GM18505 (cell line): ENCODE measurements around the gene SCAANT1.

Experiments used
- ATAC-seq: cut with Tn5 transposase; IDR thresholded peaks from one replicate; pipeline ENCODE4 v1.9.1; 2021; ENCODE audit not compliant: unreplicated experiment
- POLR2A ChIP-seq: IDR thresholded peaks from 4 replicates; pipeline ENCODE4 v1.6.1; 2011; ENCODE audit warnings: borderline replicate concordance; ENCODE audit not compliant: insufficient read depth, insufficient read length; ENCODE audit errors: extremely low read depth

Gene SCAANT1

GRCh38 chr3:63875510-63875909 lies 36.7 kb downstream of the SCAANT1 start:
- ATAC-seq: no peak
- no peak for TF ChIP-seq POLR2A

DNA sequence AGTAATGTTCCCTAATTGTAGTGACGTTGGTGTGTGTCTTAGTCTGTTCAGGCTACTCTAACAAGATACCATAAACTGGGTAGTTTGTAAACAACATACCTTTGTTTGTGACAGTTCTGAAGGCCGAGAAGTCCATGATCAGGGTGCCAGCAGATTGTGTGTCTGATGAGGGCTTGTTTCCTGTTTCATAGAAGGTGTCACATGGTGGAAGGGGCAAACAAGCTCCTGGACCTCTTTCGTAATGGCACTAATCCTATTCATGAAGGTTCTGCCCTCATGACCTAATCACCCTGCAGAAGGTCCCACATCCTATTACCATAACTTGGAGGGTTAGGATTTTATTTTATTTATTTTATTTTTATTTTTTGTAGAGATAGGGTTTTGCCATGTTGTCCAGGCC lies 37.4 kb downstream of the SCAANT1 start:
- TF ChIP-seq POLR2A: no peak
- ATAC-seq: no peak

- TF ChIP-seq POLR2A: no peak
- ATAC-seq: no peak
Observed at GRCh38 chr3:63872135-63872924, 39.9 kb downstream of the SCAANT1 start.

DNA sequence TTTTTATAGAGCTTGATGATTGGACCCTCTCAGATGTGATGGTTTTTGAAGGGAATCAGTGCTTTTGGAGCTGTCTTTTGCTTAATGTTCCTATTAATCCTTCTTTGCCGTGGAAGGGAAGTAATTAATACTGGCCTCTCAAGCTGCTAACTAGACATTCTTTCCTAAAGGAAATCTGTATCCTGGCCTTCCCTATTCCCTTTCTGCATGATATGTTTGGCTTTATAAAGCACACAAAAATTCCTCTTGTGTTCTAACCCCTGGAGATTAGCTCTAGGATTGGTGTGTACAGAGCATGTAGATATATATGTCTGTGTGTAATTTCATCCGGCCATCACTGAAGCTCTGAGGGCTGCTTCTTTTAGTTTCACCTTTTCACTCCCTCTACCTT lies 41.6 kb downstream of the SCAANT1 start:
- no peak for ATAC-seq
- TF ChIP-seq POLR2A: no peak

GRCh38 chr3:63869940-63870614 lies 42.1 kb downstream of the SCAANT1 start:
- TF ChIP-seq POLR2A: no peak
- ATAC-seq: no peak

GRCh38 chr3:63867225-63867624 lies 45.0 kb downstream of the SCAANT1 start:
- no peak for TF ChIP-seq POLR2A
- no peak for ATAC-seq

DNA sequence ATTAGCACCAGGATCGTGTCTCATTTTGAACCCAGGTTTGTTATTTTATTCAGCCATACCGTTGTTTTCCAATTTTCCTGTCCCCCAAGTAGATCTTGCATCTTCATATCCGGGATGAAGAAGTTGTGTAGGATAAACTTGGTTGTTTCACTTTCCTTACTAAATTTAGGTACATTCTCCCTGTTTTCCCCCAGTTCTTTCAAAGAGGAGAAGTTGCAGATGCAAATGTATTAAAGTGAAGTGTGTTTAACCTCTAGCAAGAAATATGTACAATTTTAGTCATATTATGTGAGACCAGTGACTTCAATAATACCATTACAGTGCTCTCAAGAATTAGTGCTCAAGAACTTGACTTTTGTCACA lies 47.2 kb downstream of the SCAANT1 start:
- no peak for ATAC-seq
- TF ChIP-seq POLR2A: no peak

- ATAC-seq: peak; percentile 56
Observed at GRCh38 chr3:63864008-63864964, 47.9 kb downstream of the SCAANT1 start.

GRCh38 chr3:63863150-63864007 lies 48.8 kb downstream of the SCAANT1 start, which contains the start of the genes ATXN7 and THOC7:
ATXN7 (plus strand) TSS chr3:63863867; CDS start chr3:63912599, 48,732 bp downstream.
THOC7 (minus strand) TSS chr3:63863805; CDS start chr3:63863790, 15 bp downstream.
- peak; percentile 72 for ATAC-seq
- peak; percentile 60 for TF ChIP-seq POLR2A

More at GRCh38 chr3:63864008-63864964, 47.9 kb downstream of the SCAANT1 start:
- peak; percentile 29 for TF ChIP-seq POLR2A

GRCh38 chr3:63862804-63863149 lies 49.4 kb downstream of the SCAANT1 start:
- no peak for ATAC-seq
- no peak for TF ChIP-seq POLR2A
